Stimulated activated CD8-positive, alpha-beta memory T cell treated with anti-CD3 and anti-CD28 coated beads, Interleukin-4, amount 100 ng/mL, for 24 hours (primary cell): Measurements from ENCODE around the gene SPATA6L.
"Not testable (repeated sequence)": the region's sequence is repeated elsewhere in the genome, so short reads cannot be mapped to it uniquely, and the experiment has no call there.

Experiments
- DNase-seq: peaks from one replicate; pipeline ENCODE4 v3.0.0-alpha.2; 2020; ENCODE audit warnings: low read depth

SPATA6L gene

DNA sequence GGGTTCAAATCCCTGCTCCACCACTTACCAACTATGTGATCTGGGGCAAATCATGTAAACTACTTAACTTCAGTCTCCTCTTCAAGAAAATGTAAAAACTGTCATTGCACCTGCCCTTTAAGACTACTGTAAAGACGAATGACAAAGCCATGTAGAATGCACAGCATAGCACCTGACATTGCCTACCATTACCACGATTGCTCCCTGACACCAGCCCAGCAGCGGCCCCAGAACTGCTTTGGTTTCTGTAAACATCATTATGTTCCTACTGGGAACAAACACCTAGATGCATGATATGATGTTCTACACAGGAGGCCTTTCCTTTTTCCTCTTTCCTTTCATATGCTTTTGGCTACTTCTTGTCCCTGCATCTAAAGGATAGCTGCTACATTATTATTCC, 27.3 kb downstream of the SPATA6L start:
- no peak for DNase-seq

DNA sequence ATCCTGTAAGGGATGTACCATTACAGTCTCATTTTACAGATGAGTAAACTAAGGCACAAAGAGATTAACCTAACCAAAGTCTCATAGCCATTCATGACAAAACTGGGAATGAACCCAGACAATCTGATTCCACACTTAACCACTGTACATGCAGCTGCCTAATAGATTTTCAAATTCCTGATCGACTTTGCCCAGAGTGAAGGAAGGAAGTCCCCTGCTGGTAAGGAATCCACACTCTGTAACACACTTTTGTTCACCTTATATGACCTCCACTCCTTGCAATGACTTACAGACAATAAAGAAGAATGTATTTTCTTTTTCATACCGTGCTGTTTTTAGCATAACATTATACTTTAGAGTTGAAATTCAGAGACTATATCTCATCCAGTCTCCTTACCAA, 35.4 kb downstream of the SPATA6L start:
- DNase-seq: no peak

DNA sequence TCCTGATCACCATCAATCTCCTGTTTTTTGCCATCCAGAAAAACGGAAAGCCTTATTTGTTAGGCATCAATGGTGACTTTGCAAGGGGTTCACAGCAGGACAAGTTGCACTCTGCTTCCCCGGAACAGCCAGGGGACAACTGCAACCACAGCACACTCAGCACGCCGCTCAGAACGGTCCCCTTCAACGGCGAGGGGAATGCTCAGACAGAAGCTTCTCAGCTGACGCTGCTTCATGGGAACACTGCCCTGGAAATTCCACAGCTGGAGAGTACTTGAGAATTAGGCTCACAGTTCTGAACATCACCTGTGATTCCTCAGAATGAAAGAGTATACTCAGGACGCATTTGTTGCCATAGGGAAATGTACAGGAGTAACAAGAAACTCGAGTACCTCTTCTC, 44.3 kb downstream of the SPATA6L start:
- DNase-seq: no peak

DNA sequence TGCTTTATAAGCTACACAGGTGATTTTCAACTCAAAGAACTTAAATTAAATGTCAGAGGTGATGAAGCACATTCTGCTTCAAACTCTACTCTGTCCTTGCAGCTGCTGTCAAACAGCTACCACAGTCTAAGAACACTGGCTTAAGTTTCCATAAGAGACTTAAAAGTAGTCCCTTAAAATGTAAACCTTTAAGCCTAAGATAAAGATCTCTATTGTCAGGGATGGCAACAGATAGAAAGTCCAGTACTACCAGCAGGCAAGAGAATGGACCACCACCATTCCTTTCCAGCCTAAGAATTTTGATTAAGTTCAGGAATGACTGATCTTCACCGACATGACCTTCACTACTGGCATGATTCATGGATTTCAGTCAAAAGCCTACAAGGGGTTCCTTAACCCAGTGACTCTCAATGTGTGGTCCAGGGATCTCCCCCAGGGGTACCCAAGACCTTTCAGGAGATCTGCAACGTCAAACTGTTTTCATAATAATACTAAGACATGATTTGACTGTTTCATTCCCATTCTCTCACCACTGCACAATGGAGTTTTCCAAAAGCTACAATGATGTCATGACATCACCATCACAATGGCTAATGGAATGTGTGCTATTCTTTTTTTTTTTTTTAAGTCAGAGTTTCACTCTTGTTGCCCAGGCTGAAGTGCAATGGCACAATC, 45.3 kb downstream of the SPATA6L start:
- no peak for DNase-seq

DNA sequence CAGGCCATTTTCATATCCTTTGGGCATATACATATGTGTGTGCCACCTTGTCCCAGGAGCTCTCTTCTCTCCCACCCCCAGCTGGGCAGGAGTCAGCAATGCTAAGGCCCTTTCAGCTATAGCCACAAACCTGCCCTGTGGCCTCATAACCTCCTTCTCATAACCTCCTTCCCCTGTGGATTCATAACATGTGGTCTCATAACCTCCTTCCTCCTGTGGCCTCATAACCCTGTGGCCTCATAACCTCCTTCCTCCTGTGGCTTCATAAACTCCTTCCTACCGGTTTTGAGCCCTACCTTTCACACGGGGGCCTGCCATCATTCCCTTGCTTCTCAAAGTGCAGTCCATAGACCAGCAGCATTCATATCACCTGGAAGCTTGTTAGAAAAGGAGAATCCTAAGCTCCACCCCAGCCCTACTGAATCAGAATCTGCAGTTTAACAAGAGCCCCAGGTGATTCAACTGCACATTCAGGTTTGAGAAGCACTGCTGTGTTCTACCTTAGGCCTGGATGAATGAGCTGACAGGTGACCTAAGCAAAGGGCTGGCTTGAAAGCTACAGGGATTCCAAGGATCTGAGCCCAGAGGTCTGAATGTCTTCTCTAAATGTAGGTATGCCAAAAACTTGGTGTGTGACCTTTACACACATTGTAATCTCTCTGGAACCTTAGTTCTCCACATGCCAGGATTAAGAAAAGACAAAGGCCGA, 46.1 kb downstream of the SPATA6L start:
- DNase-seq: no peak

DNA sequence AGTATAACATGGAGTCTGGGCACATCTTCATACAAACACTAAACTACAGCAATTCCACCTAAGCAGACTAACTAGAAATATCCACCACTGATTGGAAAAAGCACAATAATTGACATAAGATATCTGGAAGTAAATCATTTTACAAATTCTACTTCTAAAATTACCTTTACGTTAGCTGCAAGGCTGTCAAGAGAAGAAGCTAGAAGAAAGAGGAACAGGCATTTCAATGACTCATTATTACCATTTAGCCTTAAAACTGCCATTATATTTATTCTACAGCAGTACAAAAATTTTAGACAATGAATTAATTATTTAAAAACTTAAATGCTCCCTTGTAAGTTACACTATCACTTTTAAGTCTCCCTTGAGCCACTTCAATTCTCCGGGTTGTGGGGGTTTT, 47.6 kb downstream of the SPATA6L start:
- no peak for DNase-seq

DNA sequence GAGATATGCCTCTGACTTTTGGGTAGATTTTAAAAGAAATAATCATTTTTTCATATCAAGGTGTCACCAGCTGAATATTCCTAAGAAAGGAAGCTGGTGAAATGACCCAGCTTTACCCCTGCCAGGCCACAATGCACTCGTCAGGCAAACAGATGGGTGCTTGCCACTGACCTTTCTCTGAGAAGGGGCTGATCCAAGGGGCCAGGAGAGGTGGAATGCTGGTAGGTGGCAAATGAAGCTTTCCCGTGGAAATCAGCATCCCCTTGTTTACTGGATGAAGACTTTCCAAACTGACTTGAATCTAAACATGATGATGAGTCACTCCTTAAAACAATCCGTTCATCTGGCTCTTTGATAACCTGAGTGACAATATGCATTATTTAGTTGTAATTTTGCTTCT, 48.5 kb downstream of the SPATA6L start:
- no peak for DNase-seq

DNA sequence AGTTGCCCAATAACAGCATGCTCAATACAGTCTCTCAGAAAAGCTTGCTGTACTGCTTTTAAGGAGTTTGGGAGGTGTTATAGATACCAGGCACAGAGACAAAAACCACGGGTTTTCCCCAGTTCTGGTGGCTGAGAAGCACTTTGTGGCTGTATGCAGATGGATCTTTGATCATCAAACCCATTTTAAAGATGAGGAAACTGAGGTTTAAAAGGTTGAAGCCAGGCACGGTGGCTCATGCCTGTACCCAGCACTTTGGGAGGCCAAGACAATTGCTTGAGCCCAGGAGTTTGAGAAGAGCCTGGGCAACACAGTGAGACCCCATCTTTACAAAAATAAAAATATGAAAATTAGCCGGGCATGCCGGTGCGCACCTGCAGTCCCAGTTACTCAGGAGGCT, 50.5 kb downstream of the SPATA6L start:
- no peak for DNase-seq

DNA sequence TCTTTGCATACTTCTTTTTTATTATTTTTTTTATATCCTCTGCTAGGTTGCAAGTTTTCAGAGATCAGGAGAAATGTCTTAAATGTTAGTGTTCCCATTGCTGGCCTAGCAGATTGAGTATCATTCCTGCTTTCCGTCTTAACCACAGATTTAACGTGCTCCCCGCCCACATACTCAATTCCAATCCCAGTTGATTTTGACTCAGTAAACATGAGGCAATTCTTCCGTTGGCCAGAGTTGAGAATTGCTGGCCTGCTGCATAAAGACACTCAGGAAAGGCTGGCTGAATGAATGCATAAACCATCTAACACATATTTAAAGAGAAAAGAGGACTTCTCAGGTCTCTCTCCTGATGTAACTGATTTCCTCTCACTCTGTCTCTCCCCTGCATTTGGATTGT, 51.0 kb downstream of the SPATA6L start:
- no peak for DNase-seq

DNA sequence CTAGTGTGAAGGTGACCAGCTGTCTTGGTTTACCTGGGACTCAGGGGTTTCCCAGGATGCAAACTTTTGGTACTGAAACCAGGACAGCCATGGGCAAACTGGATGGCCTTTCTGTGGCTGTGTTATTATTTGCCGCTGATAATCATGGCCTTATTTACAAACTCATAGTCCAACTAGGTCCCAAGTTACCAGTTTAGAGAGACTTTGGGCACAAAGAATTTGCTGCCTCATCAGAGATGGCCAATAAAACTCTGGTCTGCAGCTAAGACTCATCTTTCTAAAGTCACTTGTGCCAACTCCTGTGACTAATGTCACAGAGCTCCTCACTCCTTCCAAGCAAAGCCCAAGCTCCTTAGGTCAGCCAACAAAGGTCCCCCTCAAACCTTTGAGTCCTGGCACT, 51.7 kb downstream of the SPATA6L start:
- DNase-seq: no peak

DNA sequence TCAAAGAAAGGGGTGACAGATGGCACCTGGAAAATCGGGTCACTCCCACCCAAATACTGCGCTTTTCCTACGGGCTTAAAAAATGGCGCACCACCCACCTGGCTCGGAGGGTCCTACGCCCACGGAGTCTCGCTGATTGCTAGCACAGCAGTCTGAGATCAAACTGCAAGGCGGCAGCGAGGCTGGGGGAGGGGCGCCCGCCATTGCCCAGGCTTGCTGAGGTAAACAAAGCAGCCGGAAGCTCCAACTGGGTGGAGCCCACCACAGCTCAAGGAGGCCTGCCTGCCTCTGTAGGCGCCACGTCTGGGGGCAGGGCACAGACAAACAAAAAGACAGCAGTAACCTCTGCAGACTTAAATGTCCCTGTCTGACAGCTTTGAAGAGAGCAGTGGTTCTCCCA, 60.2 kb downstream of the SPATA6L start:
- not testable (repeated sequence) for DNase-seq

DNA sequence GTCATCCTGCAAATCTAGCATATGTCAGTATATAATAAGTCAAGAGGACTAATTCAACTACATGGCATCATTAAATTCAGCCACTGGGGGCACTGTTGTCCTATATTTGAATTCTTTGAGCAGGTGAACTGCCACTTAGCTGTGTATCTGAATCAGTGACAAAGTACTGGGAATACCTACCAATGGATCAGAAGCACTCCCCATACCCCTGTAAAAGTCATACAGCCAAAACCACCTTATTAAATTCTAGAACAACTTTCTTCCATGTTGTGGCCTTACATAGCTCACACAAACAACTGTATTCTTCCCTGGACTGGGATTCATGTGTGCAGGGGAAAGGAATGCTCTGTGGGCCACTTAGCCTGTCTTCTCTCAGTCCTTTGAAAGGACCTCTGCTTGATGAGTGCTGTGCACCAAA, 61.6 kb downstream of the SPATA6L start:
- DNase-seq: peak; percentile 17

DNA sequence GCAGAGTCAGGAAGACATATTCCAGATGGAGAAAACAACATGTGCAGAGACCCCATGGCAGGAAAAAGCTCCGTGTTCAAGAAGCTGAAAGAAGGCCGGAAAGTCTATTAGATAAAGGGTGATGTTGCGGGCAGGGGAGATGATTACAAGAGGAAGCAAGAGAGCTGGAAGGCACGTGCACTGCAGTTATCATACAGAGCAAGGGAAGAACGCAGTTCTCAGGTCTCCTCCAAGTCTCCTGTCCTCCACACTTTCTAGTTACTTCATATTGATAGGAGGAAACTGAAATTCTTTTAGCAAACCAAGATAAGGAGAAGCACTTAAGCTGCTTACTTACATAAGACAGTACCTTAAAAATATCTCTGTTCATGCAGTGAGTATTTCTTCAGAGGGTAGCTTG, 62.5 kb downstream of the SPATA6L start:
- DNase-seq: no peak

DNA sequence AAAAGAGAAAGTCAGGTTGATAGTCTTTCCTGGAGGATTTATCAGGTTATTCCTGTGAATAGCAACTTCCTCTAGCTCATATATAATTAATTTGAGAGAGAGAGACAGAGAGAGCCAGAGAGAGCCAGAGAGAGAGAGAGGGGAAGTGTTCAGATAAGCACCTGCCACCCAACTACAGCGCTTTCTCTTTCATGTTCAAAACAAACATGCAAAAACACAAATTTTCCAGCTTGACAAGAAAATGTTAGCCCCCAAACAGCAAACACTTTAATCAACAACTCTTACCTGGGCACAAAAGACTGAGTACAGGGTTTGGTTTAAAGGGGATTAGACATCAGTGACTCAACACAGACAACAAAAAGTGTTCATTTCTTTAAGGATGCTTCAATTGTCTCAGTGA, 65.9 kb downstream of the SPATA6L start:
- DNase-seq: no peak

DNA sequence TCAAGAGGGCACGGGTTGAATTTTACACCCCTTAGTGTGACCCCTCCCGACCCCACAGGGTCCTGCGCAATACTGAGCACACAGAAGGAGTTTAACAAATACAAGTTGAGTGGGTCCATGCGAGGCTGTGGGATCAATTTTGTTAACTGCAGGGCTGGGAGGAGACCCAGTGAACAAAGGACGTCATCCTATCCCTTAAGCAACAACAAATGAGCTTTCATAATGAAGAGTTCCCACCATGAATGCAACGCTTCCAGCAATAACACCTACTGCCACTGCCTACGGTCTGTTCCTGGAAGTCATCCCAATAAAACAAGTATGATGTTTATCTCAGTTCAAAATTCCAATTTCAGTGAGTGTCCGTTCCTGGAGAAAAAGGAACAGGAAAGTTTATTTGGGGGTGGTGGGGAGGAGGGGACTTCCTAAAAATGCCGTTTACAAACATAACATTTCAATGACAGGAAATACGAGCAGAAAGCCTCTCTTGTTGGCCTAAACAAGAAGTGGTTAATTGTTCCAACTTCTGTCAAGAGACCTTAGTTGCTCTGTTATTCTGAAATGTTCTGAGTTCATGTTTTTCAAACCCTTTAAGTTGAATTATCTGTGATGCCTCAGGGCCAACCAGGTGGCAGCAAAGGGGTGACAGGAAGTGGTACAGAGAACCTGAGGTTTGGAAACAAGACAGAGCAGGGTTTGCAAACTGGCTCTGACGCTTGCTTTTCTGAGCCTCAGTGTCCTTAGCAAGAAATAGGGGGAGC, 69.9 kb downstream of the SPATA6L start:
- DNase-seq: no peak

DNA sequence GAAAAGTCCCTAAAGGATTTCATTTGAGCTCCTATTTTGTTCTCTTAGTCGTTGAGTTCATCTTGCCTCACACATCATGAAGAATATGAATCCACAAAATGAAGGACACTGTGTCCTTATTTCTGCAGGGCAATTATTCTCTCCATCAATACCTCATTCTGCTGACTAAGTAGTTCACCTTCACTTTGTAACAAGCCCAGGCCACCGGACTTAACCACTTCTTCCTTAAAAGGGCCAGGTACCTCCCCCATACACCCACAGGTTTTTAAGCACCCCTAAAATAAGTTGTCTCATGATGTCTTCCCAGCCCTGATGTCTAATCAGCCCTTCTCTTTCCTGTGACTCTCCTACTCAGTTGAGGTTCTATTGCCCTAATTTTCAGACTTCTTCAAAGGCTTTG, 71.3 kb downstream of the SPATA6L start:
- no peak for DNase-seq

DNA sequence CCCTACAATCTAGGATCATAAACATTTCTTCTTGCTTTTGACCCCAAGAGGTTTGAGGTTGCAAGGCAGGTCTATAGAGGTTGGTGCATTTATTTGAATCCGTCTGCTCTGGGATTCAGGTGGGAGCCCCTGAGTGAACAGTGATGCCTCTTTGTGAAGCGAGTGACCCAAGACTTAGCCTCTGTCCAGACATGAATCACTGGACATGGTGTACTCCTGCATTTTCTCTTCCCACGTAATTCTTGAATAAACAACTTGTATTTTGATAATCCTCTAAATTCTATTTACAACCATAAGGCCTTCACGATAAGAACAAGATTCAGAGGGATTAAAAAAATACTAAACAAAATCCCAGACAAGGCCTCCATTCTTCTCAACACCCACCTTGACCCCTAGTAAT, 71.7 kb downstream of the SPATA6L start:
- DNase-seq: no peak

DNA sequence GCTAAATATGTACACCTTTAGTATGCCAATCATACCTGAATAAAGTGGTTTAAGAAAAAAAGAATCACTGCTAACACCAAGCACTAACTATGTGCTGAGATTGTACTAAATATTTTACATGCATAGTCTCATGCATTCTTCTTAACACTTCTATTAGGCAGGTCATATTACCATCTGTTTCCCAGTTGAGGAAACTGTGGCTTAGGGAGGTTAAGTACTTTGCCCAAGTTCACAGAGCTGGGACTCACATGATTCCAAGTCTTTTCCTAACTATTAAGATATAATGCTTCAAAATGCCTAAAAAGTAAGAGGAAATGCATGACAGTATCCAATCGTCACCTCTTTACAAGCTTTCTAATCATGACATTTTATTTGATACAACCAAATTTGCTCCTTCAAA, 73.4 kb downstream of the SPATA6L start:
- DNase-seq: no peak

DNA sequence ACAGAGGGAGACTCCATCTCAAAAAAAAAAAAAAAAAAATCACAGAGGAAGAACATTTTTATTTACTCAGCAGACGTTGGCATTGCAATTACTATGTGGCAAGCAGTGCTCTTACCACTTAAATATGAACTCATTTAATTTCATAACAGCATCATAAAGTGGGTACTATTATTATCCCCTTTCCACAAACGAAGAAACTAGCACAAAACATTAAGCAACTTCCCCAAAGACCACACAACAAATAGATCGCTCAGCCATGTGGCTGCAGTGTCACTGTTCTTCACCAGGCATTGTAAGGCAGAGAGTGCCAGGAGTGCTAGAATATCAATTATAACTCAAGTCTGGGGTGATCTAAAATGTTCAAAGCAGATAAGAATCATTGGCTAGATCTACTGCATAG, 74.0 kb downstream of the SPATA6L start:
- no peak for DNase-seq

DNA sequence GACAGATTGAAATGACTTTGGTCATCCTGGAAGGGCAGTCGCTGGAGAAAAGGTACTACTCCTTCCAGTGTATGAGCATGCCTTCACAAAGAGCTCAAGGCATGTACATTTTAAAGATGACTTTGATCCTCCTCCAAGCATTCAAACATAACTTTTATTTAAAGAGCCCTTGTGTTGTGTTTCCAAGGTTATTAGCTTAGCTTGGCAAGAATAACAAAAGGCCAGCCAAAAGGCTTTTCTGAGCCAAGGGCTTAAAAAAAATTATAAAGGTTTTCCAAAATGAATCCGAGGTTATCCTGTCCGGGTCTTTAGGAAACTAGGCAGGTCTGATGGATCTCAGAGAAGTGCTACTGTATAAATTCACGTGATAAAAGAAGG, 75.2 kb downstream of the SPATA6L start:
- no peak for DNase-seq

DNA sequence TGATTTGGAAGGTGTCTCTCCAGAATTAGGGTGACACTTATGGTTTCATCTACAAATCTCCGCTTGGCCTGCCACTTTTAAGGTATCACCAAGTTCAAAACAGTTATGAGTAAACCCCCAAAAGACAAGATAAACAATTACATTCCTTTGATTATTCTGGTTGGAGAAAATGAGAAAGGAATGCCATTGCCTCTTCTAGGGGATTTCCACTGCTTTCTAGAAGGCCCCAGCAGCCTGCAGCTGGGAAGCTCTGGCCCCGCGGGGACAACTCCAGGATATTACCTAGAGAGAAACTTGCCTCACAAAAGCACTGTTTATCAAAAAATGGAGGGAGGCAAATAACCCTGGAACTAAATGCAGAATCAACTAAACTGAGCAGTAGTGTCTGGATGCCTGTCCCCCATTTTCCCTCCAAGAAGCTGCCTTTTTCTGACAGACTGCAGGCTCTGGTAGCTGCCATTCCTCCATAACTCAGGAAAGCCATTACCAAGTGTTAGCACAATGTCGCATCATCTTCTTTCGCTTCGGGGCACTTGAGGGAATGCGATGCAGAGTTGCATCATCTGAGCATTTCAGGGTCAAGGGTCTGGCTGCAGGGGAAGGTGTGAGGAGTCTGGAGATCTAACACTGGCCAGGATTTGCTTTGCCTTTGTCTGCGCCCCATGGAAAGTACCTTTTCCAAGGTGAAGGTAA, 75.7 kb downstream of the SPATA6L start:
- no peak for DNase-seq

DNA sequence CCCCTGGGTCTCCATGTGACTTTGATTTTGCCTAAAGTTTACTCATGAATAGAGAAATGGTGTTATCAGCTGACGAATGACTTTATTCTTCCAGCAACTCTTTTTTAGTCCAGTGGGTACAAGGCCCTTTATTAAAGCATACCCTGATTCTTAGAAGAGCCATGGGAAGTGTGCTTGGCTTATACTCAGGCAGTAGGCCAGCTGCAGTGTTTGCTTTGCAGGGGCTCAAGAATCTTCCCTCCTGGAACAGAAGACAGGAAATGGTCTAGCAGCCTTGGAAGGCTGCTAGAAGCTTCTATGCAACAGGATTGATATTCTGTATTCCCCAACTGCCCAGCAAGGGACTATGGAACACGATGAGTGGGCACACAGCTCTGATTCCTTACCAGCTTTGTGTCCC, 77.6 kb downstream of the SPATA6L start:
- no peak for DNase-seq

DNA sequence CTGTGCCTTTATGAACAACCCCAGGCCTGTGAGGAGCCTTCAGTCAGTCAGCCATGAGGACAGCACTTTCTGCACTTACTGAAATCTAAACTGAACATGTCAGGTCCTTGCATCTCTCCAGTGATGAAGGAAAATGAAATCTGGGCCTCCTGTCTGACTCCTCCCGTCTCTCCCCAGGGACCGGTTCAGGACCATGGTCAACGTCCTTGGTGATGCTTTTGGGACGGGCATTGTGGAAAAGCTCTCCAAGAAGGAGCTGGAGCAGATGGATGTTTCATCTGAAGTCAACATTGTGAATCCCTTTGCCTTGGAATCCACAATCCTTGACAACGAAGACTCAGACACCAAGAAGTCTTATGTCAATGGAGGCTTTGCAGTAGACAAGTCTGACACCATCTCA, 81.1 kb downstream of the SPATA6L start:
- no peak for DNase-seq
